GM18868 (cell line): Measurements from ENCODE around the gene UGT2B17.

Experiments
- ATAC-seq: cut with Tn5 transposase; IDR thresholded peaks from one replicate; pipeline ENCODE4 v1.9.1; 2021; ENCODE audit warnings: mild to moderate bottlenecking, moderate library complexity; ENCODE audit not compliant: unreplicated experiment

Gene UGT2B17

GRCh38 chr4:68490826-68491457 is 85.2 kb downstream of the UGT2B17 start:
- no peak for ATAC-seq

GRCh38 chr4:68489338-68489737 is 86.8 kb downstream of the UGT2B17 start:
- no peak for ATAC-seq
